Stomach (tissue), 9 donors: Measurements from ENCODE around the gene ADAM30. TPM values are rescaled to one million over a fixed set of nuclear protein-coding genes. Genes with fewer than 3 reads are reported as not detected.
A peak's percentile ranks its signal among the peaks of the same experiment; 100 is the strongest.

Source experiments
- DNase-seq, 2 donors: peaks; one replicate each; pipeline versions ENCODE4 v3.0.0 to v3.0.0-alpha.2; 2013 to 2019
- H3K27ac ChIP-seq, 5 donors: fragments of 200-600 bp in 4 of 5; sonication (generic) in 4 of 5; one replicate each; pipeline ENCODE4 v1.5.1; 2013 to 2019; ENCODE audit warnings: mild to moderate bottlenecking in 1 of 5, moderate library complexity in 1 of 5
- H3K27me3 ChIP-seq, 3 donors: fragments of 200-600 bp; sonication (generic); one replicate each; pipeline ENCODE4 v1.5.1; 2017 to 2019; ENCODE audit warnings: mixed run types in 1 of 3
- H3K36me3 ChIP-seq, 4 donors: fragments of 200-600 bp; sonication (generic); 1 replicate in 3 of 4; 2 replicates in 1 of 4; pipeline ENCODE4 v1.5.1; 2016 to 2019
- H3K4me1 ChIP-seq, 4 donors: fragments of 200-600 bp; sonication (generic); one replicate each; pipeline ENCODE4 v1.5.1; 2016 to 2019
- H3K4me3 ChIP-seq, 4 donors: fragments of 200-600 bp; sonication (generic) in 3 of 4; one replicate each; pipeline ENCODE4 v1.5.1; 2016 to 2019; ENCODE audit warnings: mild to moderate bottlenecking in 1 of 4
- H3K9me3 ChIP-seq, 4 donors: fragments of 200-600 bp; sonication (generic); one replicate each; pipeline ENCODE4 v1.5.1; 2016 to 2019
- EP300 ChIP-seq: sonication (generic); formaldehyde crosslinking; IDR thresholded peaks from one replicate; pipeline ENCODE4 v1.6.1; 2017; ENCODE audit warnings: antibody characterized with exemption
- POLR2A ChIP-seq, 4 donors: fragments of 450-650 bp; IDR thresholded peaks; one replicate each; pipeline ENCODE4 v1.6.1; 2016; ENCODE audit warnings: antibody characterized with exemption in 4 of 4, control low read depth in 2 of 4, mild to moderate bottlenecking in 1 of 4, moderate library complexity in 1 of 4
- POLR2AphosphoS5 ChIP-seq, 3 donors: sonication (generic); formaldehyde crosslinking; IDR thresholded peaks; one replicate each; pipeline ENCODE4 v1.6.1; 2016; ENCODE audit warnings: antibody characterized with exemption in 3 of 3
- WGBS, 5 donors: extraction: QIAGEN DNeasy Blood & Tissue Kit in 3 of 5; methylation state at CpG; one replicate each; pipeline versions ENCODE4 v1.1.5 to v1.1.7; 2013 to 2018; 5-methylcytosine and 5-hydroxymethylcytosine counted together
- intact Hi-C: fragments of 100-400 bp; cut with DNase I; formaldehyde crosslinking; loops from one replicate; pipeline ENCODE4 v1.15.1; 2023; ENCODE audit warnings: low total_unique reads
- polyA plus RNA-seq, 3 donors: library from polyadenylated mRNA; stranded (reverse); fragments of 200-250 nt; gene quantifications; one replicate each; pipeline ENCODE4 v1.2.3, GENCODE V29; 2013
- total RNA-seq, 5 donors: library from RNA; depleted of rRNA; stranded (reverse); fragments of >200 nt; gene quantifications; one replicate each; pipeline versions ENCODE4 v1.1.0 to v1.2.3, GENCODE V29; 2014 to 2016
- TF ChIP-seq, protein P1 (sequence below), 7 experiments: fragments of 450-650 bp in 4 of 7; fragments of 200-600 bp in 3 of 7; sonication (generic) in 3 of 7; IDR thresholded peaks; one replicate each; pipeline ENCODE4 v1.5.1; 2016 to 2019; ENCODE audit warnings: antibody characterized with exemption in 7 of 7, control low read depth in 2 of 7, mild to moderate bottlenecking in 1 of 7
- donor health status: healthy with polysubstance abuse.
- donor health status: Bipolar disorder and iron deficiency.
- donor health status: healthy.

ADAM30 gene
- total and polyA plus RNA-seq, 8 donors, result not detected

DNA sequence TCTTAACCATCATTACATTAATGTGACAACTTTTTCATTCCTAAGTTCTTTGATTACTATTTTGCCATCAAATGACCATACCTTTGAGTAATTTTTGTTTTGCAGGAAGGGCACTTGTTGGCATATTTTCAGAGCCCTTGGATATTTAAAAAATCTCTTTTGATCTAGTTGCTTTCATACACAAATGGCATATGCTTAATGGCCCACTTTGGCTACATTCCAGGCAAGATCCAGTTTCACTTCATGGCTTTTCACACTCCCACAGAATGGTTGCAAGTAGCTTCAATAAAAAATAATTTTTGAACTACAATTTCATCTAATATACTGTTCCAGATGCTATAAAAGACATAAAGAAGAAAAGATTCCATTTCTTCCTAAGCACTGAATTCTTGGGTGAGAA lies 18.1 kb downstream of the ADAM30 start:
- intact Hi-C loops, result no loop called here
- Histone ChIP-seq H3K27me3 (no peaks in the 10 kb centered on the region), H3K9me3 (no peaks in the 10 kb centered on the region), H3K4me1 (peaks cover 0 to 10% (median 4%) of the 10 kb centered on the region in 4 donors), H3K27ac (no peak overlapping the region), H3K4me3 (no peak overlapping the region), H3K36me3 (no peaks in the 10 kb centered on the region)
- TF ChIP-seq EP300 (no peak), POLR2AphosphoS5 (IDR thresholded peaks at IDR 0.05) (no peak), POLR2A (IDR thresholded peaks at IDR 0.05) (no peak)
- TF ChIP-seq, protein P1, sequence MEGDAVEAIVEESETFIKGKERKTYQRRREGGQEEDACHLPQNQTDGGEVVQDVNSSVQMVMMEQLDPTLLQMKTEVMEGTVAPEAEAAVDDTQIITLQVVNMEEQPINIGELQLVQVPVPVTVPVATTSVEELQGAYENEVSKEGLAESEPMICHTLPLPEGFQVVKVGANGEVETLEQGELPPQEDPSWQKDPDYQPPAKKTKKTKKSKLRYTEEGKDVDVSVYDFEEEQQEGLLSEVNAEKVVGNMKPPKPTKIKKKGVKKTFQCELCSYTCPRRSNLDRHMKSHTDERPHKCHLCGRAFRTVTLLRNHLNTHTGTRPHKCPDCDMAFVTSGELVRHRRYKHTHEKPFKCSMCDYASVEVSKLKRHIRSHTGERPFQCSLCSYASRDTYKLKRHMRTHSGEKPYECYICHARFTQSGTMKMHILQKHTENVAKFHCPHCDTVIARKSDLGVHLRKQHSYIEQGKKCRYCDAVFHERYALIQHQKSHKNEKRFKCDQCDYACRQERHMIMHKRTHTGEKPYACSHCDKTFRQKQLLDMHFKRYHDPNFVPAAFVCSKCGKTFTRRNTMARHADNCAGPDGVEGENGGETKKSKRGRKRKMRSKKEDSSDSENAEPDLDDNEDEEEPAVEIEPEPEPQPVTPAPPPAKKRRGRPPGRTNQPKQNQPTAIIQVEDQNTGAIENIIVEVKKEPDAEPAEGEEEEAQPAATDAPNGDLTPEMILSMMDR (IDR thresholded peaks at IDR 0.05), result no peak
- no peak for DNase-seq

DNA sequence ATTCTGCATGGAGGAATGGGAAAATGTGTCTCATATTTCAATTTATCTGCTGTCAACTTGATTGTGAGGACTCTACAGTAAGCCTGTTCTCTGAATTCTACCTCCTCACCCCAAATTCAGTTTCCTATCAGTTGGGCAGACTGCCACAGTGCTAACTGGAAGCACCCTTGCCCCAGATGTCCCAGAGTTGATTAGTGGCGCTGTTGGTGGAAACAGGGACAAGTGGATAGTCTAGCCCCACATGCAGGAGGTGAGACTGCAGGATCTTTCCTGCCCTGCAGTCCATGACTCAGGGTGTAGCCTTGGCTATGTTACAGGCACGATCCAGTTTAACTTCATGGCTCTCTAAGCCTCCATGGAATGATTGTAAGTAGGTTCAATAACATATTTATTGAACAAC lies 22.1 kb downstream of the ADAM30 start:
- intact Hi-C loops, result no loop called here
- TF ChIP-seq, protein P1 (IDR thresholded peaks at IDR 0.05), result no peak
- no peak for TF ChIP-seq EP300
- TF ChIP-seq POLR2AphosphoS5 (IDR thresholded peaks at IDR 0.05), result no peak
- TF ChIP-seq POLR2A (IDR thresholded peaks at IDR 0.05), result no peak
- Histone ChIP-seq H3K36me3 (no peaks in the 10 kb centered on the region), H3K9me3 (no peaks in the 10 kb centered on the region), H3K27ac (no peak overlapping the region), H3K27me3 (no peaks in the 10 kb centered on the region), H3K4me1 (peaks cover 0 to 26% (median 5%) of the 10 kb centered on the region in 4 donors), H3K4me3 (no peak overlapping the region)
- DNase-seq, result no peak
- 66 to 79% (median 68%) methylated on average over 2 of the region's 2 CpGs for WGBS, 5 donors

DNA sequence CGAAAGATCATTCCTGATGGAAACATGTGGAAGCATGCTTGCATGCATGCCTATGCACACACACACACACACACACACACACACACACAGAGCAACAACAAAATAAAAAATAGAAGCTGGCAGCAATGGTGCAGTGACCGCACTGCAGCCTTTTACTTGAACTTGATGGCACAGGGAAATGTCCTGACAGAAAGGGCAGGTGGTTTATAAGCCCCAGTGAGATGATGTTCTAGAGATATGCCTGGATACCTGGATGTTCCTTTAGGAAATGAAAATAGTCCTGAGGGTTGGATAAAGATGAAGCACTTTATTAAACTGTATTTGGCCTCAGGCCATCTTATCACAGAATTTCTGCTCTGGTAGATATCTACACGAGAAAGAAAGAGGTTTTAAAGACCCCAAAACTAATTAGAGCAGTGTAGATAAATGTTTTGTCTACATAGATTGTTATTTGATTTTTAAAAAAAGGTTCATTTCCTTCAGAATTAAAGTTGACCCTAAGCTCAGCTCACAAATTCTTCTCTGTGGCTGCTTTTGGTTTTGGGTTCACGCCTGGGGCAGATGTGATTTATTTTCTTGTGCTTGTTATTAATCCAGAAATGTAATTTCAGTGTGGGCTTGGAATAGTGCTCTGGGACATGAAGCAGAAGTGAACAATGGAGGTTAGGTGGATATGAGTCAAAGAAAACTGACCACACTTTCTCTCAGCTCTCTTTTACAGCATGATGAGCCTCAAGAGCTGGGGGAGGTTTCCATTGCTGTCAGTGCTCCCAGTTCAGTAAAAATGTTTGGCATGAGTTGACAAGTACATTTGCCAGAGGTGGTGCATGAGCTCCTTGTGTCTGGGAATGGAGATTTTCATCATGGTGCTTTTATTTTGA lies 22.9 kb downstream of the ADAM30 start:
- no peaks in the 10 kb centered on the region for H3K36me3 ChIP-seq
- H3K9me3 ChIP-seq, result no peaks in the 10 kb centered on the region
- peak in 1 of 2 donors; percentile 72 for DNase-seq
- H3K4me3 ChIP-seq, result no peak overlapping the region
- 66 to 78% (median 70%) methylated on average over 4 of the region's 4 CpGs for WGBS, 5 donors
- no peak for TF ChIP-seq POLR2AphosphoS5 (IDR thresholded peaks at IDR 0.05)
- TF ChIP-seq, protein P1 (IDR thresholded peaks at IDR 0.05), result no peak
- TF ChIP-seq POLR2A (IDR thresholded peaks at IDR 0.05), result no peak
- no peak for TF ChIP-seq EP300
- H3K27me3 ChIP-seq, result no peaks in the 10 kb centered on the region
- intact Hi-C loops, result no loop called here
- H3K27ac ChIP-seq, result no peak overlapping the region
- peaks cover 0 to 26% (median 5%) of the 10 kb centered on the region in 4 donors for H3K4me1 ChIP-seq

DNA sequence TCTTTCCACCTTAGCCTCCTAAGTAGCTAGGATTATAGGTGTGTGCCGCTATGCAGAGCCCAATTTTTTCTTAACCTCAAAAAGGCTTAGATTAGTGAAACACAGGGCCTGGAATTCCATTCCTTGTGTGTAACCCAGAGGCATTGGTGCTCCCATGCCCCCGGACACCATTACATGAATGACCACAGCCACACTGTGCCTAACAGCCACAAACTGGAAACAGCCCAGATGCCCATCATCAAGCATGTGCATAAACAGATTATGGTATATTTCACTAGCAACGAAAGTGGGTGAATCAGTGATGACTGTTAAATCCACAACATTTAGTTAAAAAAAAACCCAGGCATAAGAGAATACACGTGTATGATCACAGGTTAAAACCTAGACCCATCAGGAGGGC lies 24.4 kb downstream of the ADAM30 start:
- H3K27me3 ChIP-seq, result no peaks in the 10 kb centered on the region
- intact Hi-C loops, result no loop called here
- H3K36me3 ChIP-seq, result no peaks in the 10 kb centered on the region
- 75 to 89% (median 87%) methylated on average over 4 of the region's 4 CpGs for WGBS, 5 donors
- H3K27ac ChIP-seq, result no peak overlapping the region
- peaks cover 0 to 26% (median 5%) of the 10 kb centered on the region in 4 donors for H3K4me1 ChIP-seq
- TF ChIP-seq, protein P1 (IDR thresholded peaks at IDR 0.05), result no peak
- TF ChIP-seq POLR2AphosphoS5 (IDR thresholded peaks at IDR 0.05) (no peak), POLR2A (IDR thresholded peaks at IDR 0.05) (no peak), EP300 (no peak)
- H3K4me3 ChIP-seq, result no peak overlapping the region
- no peak for DNase-seq
- no peaks in the 10 kb centered on the region for H3K9me3 ChIP-seq
